NCI-H2107 (cell line): ENCODE measurements around the gene TIMELESS.
"Not testable (repeated sequence)": the region's sequence is repeated elsewhere in the genome, so short reads cannot be mapped to it uniquely, and the experiment has no call there.

ENCODE experiments used
- DNase-seq: peaks from one replicate; lab custom pipeline; 2025; lab: John Stamatoyannopoulos, UW

The TIMELESS gene

GRCh38 chr12:56468216-56469006 is 19.2 kb upstream of the TIMELESS start, which contains the start of gene SPRYD4:
Gene SPRYD4 (plus strand): TSS chr12:56468578. CDS start chr12:56468592, 14 bp downstream.
- DNase-seq, result peak; percentile 94

- no peak for DNase-seq
These were observed 13.3 kb upstream of the TIMELESS start for GRCh38 chr12:56462565-56462964.

GRCh38 chr12:56461235-56462159 is 12.3 kb upstream of the TIMELESS start:
- no peak for DNase-seq

- no peak for DNase-seq
These were observed 8.6 kb upstream of the TIMELESS start for GRCh38 chr12:56457817-56458216.

GRCh38 chr12:56454557-56454956 is 5.3 kb upstream of the TIMELESS start, which contains the start of gene MIP:
Gene MIP (minus strand): TSS chr12:56454657. CDS start chr12:56454613, 44 bp downstream.
- DNase-seq, result no peak

GRCh38 chr12:56451147-56451546 is 1.9 kb upstream of the TIMELESS start:
- no peak for DNase-seq

- DNase-seq, result no peak
These were observed 1.0 kb upstream of the TIMELESS start for GRCh38 chr12:56450241-56450640.

- DNase-seq, result no peak
These were observed 377 bp upstream of the TIMELESS start for GRCh38 chr12:56449622-56449984.

- not testable (repeated sequence) for DNase-seq
These were observed 6.0 kb downstream of the TIMELESS start for GRCh38 chr12:56443208-56443607.

GRCh38 chr12:56437430-56438176 is 11.6 kb downstream of the TIMELESS start:
- DNase-seq, result no peak

GRCh38 chr12:56434828-56435227 is 14.4 kb downstream of the TIMELESS start:
- DNase-seq, result no peak

GRCh38 chr12:56431850-56432249 is 17.4 kb downstream of the TIMELESS start:
- no peak for DNase-seq

GRCh38 chr12:56431288-56431687 is 17.9 kb downstream of the TIMELESS start:
- no peak for DNase-seq

GRCh38 chr12:56425940-56426438 is 23.2 kb downstream of the TIMELESS start:
- no peak for DNase-seq

GRCh38 chr12:56425193-56425592 is 24.0 kb downstream of the TIMELESS start:
- DNase-seq, result no peak

GRCh38 chr12:56420411-56420810 is 28.8 kb downstream of the TIMELESS start:
- no peak for DNase-seq

- DNase-seq, result no peak
These were observed 31.5 kb downstream of the TIMELESS start for GRCh38 chr12:56417739-56418138.

GRCh38 chr12:56414401-56414800 is 34.8 kb downstream of the TIMELESS start:
- DNase-seq, result no peak

- DNase-seq, result no peak
These were observed 35.8 kb downstream of the TIMELESS start for GRCh38 chr12:56413392-56413791.

GRCh38 chr12:56411781-56412639 is 37.2 kb downstream of the TIMELESS start:
- no peak for DNase-seq

GRCh38 chr12:56410768-56411167 is 38.5 kb downstream of the TIMELESS start:
- DNase-seq, result no peak
